ENCODE results near the gene CERS5. TPM values are rescaled to one million over a fixed set of nuclear protein-coding genes. Genes with fewer than 3 reads are reported as not detected.

The CERS5 gene
- total RNA-seq, 1 experiment from 2014 or later: 56.0 TPM

DNA sequence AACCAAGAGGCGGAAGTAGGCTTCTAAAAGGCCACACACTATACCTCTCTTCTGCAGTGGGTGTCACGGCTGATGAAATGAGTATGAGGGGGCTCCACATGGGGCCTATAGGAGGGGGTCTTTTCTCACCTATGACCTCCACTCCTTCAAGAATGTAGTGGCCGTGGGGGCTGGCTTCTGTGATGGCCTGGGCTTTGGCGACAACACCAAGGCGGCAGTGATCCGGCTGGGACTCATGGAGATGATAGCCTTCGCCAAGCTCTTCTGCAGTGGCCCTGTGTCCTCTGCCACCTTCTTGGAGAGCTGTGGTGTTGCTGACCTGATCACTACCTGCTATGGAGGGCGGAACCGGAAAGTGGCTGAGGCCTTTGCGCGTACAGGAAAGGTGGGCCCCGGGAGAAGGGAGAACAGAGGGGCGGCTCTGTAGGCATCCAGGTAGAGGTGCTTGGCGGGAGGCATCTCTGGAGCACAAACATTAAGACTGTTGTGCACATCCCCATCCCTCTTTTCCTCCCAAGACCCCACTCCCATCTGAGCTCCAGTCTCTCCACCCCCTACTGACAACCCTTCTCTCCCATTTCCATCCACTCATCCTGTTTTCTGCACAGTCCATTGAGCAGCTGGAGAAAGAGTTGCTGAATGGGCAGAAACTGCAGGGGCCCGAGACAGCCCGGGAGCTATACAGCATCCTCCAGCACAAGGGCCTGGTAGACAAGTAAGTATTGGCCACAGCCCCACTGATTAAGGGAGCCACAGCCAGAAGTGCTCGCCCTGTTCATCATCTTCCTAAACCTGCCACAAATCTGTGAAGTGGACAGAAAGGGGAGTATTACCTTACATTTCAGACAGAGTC is 59.5 kb downstream of the CERS5 start:
- in situ Hi-C loops (cut with HindIII; ENCODE audit: low sequenced_read_pairs): no loop called here
- no peak for DNase-seq (ENCODE audit: low spot score)

DNA sequence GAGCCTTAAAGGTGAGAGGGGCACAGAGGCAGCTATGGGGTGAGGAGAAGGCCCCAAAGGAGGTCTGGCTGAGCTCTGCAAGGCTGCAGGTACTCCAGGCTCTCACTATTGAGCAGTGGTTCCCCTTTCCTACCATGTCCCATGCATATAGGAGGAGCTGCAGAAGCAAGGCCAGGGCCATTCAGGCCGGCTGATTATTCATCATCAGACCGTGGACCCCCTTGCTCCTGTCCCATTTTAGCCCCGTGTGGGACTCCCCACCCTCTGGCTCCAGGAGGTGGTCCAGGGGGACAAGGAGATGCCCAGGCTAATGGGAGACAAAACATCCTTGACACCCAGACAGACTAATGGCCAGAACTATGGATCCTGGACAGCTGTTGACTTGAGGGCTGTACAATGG is 60.3 kb downstream of the CERS5 start:
- no peak for DNase-seq (ENCODE audit: low spot score)
- in situ Hi-C loops (cut with HindIII; ENCODE audit: low sequenced_read_pairs): no loop called here

DNA sequence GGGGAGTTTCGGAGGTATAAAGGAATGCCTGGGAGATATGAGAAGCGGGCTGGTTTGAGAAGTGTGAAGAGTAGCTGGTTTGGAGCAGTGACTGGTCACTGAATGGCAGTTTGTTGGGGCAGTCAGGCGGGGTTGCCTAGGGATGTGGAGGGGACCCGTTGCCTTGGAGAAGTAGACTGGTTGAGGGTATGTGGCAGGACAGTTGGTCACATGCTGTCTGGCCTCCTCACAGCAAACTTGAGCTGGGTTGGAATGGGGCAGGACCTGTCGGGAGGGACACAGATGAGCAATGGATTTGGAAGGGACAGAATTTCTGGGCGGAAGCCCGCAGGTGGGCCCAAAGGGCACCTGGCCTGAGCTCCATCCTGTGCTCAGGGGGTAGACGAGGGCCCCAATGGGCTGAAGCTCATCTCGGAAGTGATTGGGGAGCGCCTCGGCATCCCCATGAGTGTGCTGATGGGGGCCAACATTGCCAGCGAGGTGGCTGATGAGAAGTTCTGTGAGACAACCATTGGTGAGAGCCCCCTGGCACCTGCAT is 61.2 kb downstream of the CERS5 start:
- in situ Hi-C loops (cut with HindIII; ENCODE audit: low sequenced_read_pairs): no loop called here
- no peak for DNase-seq (ENCODE audit: low spot score)

DNA sequence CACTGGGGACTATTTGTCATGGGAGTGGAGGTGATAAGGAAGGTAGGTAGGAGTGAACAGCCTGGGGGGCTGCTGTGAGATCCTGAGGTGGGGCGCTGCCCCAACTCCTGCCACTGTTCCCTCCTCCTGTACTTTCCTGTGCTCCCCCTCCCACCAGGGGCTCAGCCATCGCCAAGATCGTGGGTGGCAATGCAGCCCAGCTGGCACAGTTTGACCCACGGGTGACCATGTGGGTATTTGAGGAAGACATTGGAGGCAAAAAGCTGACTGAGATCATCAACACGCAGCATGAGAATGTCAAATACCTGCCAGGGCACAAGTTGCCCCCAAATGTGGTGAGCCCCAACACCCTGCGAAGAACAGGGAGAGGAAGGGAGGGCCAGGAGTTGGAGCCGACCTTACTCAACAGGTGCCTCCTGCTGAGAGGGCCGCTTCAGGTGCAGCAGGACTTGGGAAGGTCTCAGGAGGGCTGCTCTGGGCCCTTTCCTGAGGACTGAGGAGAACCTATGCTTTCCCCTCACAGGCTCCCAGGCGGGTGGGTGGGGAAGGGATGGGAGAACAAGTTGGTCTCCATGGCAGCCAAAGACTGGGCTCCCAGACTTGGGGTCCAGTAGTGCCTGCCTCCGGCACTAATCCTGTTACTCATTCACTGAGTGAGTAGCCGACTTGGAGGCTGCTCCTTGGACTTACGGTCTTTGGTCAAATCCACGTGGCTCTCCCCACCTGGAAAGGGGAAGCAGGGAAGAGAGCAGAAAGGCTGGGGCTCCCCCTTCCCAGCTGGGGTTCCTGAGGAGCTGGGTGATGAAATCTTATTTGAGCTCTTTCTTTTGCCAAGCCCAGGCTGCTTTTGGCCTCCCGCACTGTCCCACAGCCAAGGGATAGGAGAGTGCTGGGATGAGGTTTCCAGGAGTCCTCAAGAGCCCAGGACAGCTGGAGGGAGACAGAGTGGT is 62.5 kb downstream of the CERS5 start:
- DNase-seq (ENCODE audit: low spot score): no peak
- in situ Hi-C loops (cut with HindIII; ENCODE audit: low sequenced_read_pairs): no loop called here

DNA sequence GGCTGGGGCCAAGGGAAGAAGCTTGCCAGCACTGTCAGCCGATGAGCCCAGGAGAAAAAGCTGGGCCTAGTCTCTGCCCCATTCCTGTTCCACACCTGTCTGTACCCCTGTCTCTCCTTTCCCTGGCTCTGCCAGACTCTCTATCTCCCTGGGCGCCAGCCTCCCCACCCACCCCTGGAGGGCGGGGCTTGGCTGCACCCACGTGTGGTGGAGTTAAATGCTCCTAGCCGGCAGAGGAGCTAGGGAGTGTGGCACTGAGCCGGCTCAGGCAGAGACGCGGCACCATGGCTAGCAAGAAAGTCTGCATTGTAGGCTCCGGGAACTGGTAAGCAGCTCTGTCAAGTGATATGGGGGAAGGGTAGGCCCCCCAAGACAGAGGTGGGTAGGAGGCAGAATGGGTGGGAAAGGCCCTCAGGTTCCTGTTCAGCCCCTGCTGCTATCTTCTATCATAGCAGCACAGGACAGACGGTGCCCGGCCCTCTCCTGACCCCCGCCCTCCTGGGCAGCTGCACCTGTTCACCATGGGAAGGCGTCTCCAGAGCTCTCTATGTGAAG is 63.3 kb downstream of the CERS5 start, which contains the start of gene GPD1:
Gene GPD1, plus strand, starts transcription at position 242 of the 555 bp plus-strand sequence. Its CDS starts 43 bp downstream, at position 285.
- DNase-seq (ENCODE audit: low spot score): peak; percentile 86
- in situ Hi-C loops (cut with HindIII; ENCODE audit: low sequenced_read_pairs): no loop called here

DNA sequence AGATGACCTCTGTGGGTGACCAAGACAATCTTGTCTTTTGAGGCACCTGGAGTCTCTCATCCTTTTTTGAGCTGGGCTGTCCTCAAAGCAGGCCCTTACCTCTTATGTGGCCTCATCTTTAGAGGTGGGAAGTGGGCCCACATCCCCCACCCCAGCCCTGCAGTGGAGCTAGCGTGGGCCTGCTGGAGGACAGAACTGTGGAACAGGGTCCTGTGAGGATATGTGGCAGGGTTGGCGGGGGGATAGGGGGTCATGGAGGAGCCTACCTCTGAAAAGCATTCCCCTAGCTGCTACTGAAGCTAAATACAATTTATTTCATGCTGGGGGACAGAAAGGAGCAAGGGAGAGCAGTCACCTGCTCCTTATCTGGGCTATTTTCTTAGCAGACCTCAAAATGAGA is 63.8 kb downstream of the CERS5 start:
- in situ Hi-C loops (cut with HindIII; ENCODE audit: low sequenced_read_pairs): no loop called here
- no peak for DNase-seq (ENCODE audit: low spot score)

DNA sequence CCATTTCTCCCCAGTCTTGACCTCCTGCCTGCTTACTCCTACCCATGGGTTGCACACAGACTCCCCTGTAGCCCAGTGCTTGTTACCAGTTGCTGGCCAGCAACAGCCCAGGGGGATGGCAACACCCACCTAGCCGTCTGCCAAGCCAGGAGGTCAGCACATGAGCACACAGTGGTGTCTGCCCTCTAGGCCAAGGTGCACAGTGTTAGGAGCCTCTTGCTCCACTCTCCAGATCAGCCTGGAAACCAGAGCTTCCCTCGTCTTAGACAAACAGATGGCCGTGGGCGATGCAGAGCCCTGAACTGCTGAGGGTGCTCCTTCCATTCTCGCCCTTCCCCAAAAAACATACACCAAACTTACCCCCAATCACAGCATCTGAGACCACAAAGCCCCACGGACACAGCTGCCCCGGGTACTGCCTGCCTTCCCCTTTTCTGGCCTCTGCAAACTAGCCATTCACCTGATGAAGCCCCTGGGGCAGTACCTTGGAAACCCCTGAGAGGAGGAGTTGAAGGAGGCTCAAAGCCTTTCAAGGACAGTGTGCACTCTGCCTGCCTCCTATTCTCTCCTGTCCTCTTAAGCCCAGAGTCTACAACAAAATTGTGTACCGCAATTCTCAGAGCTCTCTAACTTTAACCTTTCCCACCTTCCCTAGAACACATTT is 64.4 kb downstream of the CERS5 start:
- DNase-seq (ENCODE audit: low spot score): peak; percentile 24
- in situ Hi-C loops (cut with HindIII; ENCODE audit: low sequenced_read_pairs): no loop called here

DNA sequence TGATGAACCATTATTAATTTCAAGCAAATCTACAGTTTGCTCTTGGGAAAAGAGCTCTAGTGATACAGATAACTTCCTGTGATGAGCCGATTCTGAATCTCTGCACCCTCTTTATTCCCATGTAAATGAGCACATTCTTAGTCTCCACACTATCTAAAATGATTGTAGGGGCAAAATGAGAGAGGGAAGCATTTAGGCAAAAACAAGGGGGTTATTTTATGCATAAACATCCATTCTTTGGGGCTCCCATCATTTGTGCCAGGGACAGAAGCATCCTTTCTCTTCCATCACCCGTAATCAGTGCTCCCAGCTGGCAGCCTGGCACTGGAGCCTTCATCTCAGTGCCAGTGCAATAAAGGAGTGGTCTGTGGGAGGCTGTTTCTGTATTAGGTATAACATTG is 65.0 kb downstream of the CERS5 start:
- in situ Hi-C loops (cut with HindIII; ENCODE audit: low sequenced_read_pairs): no loop called here
- DNase-seq (ENCODE audit: low spot score): peak; percentile 90

DNA sequence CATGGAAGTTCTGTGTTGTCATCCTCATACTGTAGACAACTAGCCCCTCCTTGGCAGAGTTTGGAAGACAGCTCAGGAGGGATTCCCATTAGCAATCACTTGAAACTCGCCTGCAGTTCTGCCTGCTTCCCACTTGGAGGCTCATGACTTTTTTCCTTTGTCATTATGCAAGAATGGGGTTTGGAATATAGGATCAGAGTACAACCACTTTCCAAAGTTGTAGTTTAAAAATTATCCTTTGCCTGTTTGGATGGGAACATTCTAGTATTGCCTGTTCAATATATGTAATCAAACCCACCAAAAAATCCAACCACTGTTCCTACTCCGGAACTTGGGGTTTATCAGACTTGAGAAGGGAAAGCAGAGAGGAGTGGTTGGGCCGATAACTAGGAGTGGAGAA is 65.5 kb downstream of the CERS5 start:
- in situ Hi-C loops (cut with HindIII; ENCODE audit: low sequenced_read_pairs): no loop called here
- DNase-seq (ENCODE audit: low spot score): peak; percentile 60

DNA sequence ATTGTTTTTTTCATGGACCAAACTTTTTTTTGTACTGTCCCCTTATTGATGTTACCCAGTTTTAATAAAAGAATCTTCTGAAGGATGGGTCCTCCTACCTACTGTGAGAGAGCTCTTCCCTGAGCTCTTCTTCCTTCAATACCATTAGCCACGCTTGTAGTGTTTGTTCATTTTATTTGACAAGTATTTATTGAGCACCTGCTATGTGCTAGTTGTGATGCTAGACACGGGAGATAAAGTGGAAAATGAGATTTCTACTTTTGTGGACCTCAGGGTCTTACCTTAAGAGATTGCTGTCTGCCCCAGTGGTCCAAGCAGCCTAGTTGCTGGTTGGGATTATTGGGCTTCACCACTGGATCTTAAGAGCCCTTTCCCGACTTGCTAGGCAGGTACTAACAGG is 66.6 kb downstream of the CERS5 start:
- in situ Hi-C loops (cut with HindIII; ENCODE audit: low sequenced_read_pairs): no loop called here
- no peak for DNase-seq (ENCODE audit: low spot score)

DNA sequence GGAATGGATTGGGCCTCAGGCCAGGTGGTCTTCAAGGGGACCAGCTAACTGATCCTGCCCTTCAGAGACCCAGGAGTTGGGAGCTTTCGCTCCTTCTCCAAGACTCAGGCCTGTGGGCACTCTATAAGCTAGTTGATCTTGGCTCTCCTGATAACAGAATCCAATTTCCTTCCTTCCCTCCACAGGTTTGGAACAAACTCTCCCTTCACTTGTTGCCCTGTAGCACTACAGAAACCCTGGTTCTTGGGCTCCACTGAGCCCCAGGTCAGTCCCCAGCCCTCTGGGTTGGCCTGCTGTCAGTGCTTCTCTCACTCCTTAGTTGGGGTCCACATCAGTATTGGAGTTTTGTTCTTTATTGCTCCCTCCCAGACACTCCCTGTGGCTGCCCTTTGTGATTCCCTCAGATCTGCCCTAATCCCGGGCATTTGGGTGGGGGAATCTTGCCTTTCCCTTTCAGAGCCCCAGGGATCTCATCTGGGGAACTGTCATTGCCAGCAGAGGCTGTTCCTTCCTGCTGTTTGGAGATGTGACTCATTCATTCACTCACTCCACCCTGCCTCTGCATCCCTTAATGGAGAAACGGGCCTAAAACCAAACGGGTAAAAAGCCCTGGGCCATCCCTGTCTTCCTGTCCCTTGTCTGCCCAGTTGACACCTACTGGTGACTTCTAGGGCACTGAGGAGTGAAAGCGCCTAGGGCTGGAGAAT is 67.7 kb downstream of the CERS5 start:
- no peak for DNase-seq (ENCODE audit: low spot score)
- in situ Hi-C loops (cut with HindIII; ENCODE audit: low sequenced_read_pairs): no loop called here

DNA sequence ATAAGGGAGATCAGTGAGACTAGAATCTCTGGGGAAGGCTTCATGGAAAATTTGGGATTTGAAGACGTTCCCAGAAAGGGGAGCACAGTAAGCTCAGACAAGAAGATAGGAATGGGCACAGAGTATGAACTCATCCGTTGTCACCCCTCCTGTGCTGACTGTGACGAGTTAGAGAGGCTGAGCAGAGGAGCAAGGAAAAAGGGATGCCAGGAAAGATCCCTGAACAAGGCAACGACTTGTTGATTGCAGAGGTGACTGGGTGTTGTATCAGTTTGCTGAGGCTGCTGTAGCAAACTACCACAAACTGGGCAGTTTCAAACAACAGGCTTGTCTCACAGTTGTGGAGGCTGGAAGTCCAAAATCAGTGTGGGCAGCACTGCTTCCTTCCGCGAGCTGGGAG is 69.2 kb downstream of the CERS5 start:
- no peak for DNase-seq (ENCODE audit: low spot score)
- in situ Hi-C loops (cut with HindIII; ENCODE audit: low sequenced_read_pairs): no loop called here

DNA sequence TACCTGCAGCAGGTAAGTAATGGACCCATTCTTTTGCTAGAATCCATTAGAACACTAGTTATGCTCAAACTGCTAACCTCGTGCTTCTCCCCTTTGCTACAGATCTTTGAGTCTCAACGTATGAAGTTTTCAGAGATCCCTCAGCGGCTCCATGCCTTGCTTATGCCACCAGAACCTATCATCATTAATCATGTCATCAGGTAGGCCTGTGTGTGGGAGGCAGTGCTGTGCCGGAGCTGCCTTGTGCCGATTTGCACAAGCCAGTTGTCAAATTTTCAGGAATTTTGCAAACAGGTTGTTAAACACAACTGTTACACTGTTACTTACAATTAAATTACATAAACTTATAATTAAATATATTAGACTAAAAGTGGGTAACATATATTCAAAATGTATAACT is 76.8 kb downstream of the CERS5 start:
- DNase-seq (ENCODE audit: low spot score): no peak
- in situ Hi-C loops (cut with HindIII; ENCODE audit: low sequenced_read_pairs): no loop called here

DNA sequence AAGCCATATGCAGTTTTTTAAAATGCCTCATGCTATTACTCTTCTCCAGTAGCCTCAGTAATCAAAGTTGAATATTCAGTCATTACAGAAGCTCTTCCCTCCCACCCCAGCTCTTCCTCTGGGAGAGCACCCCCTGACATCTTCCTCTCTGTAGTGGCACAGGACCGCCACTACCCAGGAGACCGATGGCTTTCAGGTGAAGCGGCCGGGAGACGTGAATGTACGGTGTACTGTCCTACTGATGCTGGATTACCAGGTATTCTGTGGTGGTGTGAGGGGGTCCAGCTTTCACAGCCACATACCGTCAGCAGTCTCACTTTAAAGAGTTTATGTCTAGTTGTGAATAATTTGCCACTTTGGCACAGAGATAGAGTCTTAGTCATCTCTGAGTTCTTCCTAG is 77.4 kb downstream of the CERS5 start:
- DNase-seq (ENCODE audit: low spot score): no peak
- in situ Hi-C loops (cut with HindIII; ENCODE audit: low sequenced_read_pairs): no loop called here

DNA sequence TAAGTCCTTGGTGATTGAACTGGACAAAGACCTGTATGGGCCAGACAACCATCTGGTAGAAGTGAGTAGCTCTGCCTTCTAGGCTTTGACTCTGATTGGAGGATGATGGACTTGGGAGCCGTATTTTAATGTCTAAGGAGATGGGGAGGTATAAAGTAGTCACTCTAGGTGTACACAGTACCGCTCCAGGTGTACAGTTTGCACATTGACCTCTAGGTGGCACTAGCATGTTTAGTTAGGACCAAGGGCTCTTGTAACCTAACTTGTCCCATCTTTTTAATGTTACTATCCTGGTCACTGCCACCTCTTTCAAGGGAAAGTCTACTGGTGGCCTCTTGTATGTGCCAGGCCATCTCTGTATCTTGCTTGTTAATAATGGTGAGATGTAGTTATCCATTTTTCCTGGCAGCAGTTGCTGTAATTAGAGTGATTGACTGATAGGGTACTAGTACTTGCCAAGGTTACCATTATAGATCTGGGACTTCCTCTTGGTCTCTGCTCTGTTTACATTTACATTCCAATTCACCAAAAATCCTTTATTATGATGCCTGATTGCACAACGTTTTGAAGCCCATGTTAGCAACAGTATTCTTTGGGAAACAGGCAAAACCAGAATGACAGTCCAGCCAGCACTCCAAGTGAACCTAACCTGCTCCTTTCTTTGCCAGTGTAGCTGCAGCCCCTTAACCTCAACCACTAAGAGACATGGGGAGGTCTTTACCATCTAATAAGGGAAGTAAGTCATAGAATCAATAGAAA is 78.4 kb downstream of the CERS5 start:
- in situ Hi-C loops (cut with HindIII; ENCODE audit: low sequenced_read_pairs): no loop called here

DNA sequence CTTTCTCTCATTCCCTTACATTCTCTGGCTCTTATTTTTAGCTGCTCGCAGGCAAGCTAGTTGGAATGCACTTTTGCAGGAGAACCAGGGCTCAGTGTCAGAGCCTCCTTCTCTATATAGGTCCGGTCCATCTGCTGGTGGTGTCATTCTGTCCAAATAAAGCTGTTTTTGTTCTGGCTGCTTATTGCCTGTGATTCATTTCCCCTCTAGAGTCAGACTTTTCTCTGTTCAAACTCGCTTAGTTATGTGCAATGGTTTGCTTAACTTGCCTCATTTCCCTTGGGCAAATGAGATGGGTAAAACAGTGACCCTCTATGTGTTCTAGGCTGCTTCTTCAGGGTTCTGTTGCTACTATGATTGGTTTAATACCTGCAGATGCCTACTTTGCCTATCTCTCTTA is 79.2 kb downstream of the CERS5 start:
- DNase-seq (ENCODE audit: low spot score): no peak
- in situ Hi-C loops (cut with HindIII; ENCODE audit: low sequenced_read_pairs): no loop called here

More for the DNA sequence above, 78.4 kb downstream of the CERS5 start:
- DNase-seq (ENCODE audit: low spot score): peak; percentile 87

DNA sequence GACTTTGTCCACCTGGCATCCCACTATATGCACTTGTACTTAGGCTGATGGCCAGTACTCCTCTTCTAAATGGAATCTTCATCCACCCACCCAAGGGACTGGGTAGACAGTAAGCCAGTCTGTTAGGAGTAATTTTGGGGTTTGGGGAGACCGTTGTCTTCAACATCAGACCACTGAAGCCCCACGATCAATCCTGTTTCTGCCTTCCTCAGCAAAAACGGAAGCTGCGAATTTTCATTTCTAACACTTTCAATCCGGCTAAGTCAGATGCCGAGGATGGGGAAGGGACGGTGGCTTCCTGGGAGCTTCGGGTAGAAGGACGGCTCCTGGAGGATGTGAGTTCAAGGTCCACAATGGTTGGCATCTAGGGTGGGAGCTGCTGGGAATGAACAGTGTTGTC is 80.0 kb downstream of the CERS5 start:
- DNase-seq (ENCODE audit: low spot score): no peak
- in situ Hi-C loops (cut with HindIII; ENCODE audit: low sequenced_read_pairs): no loop called here

DNA sequence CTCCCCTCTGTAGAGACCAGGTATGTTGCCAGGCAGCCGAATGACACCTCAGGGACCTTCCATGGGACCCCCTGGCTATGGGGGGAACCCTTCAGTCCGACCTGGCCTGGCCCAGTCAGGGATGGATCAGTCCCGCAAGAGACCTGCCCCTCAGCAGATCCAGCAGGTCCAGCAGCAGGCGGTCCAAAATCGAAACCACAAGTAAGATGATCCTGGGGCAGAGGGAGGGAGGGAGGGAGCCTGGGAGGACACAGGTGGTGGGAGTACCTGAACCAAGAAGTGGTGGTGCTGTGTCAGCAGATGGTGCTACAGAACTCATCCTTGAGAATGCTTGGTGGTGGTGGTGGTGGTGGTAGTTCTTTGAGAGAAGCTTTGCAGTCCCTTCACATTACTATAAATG is 81.0 kb downstream of the CERS5 start:
- DNase-seq (ENCODE audit: low spot score): peak; percentile 35
- in situ Hi-C loops (cut with HindIII; ENCODE audit: low sequenced_read_pairs): no loop called here

Data from G401 (cell line).